Hepatocyte (in vitro differentiated cells): ENCODE results near the gene TTC33. TPM values are rescaled to one million over a fixed set of nuclear protein-coding genes. Genes with fewer than 3 reads are reported as not detected.

Experiments used
- DNase-seq: peaks from one replicate; pipeline ENCODE4 v3.0.0-alpha.2; 2016; ENCODE audit warnings: low spot score
- H2AFZ ChIP-seq: fragments of 200-600 bp; sonication (generic); 2 replicates; pipeline ENCODE4 v1.6.0; 2016; ENCODE audit warnings: antibody characterized with exemption, mild to moderate bottlenecking
- H3K27ac ChIP-seq: fragments of 200-600 bp; sonication (generic); 2 replicates; pipeline ENCODE4 v1.5.1; 2016; ENCODE audit warnings: mild to moderate bottlenecking
- H3K27me3 ChIP-seq: fragments of 200-600 bp; sonication (generic); 2 replicates; pipeline ENCODE4 v1.6.1; 2016
- H3K36me3 ChIP-seq: fragments of 200-600 bp; sonication (generic); replicated peaks from 2 replicates; pipeline ENCODE4 v1.5.1; 2016; ENCODE audit warnings: low read depth; ENCODE audit not compliant: insufficient read depth
- H3K4me1 ChIP-seq: fragments of 200-600 bp; sonication (generic); 2 replicates; pipeline ENCODE4 v1.5.1; 2016; ENCODE audit warnings: mild to moderate bottlenecking, moderate library complexity; ENCODE audit not compliant: insufficient read depth
- H3K4me2 ChIP-seq: fragments of 200-600 bp; sonication (generic); 2 replicates; pipeline ENCODE4 v1.6.0; 2016
- H3K4me3 ChIP-seq: fragments of 200-600 bp; sonication (generic); 2 replicates; pipeline ENCODE4 v1.5.1; 2016; ENCODE audit warnings: mild to moderate bottlenecking
- H3K79me2 ChIP-seq: fragments of 200-600 bp; sonication (generic); 2 replicates; pipeline ENCODE4 v1.6.0; 2017; ENCODE audit warnings: mild to moderate bottlenecking
- H3K9me2 ChIP-seq: fragments of 200-600 bp; sonication (generic); replicated peaks from 2 replicates; pipeline ENCODE4 v1.6.0; 2017; ENCODE audit warnings: mild to moderate bottlenecking; ENCODE audit not compliant: insufficient read depth
- H3K9me3 ChIP-seq: fragments of 200-600 bp; sonication (generic); 2 replicates; pipeline ENCODE4 v1.5.1; 2016; ENCODE audit warnings: low read depth, mild to moderate bottlenecking
- H4K20me1 ChIP-seq: fragments of 200-600 bp; sonication (generic); 2 replicates; pipeline ENCODE4 v1.6.0; 2016; ENCODE audit warnings: mild to moderate bottlenecking; ENCODE audit not compliant: insufficient read depth, poor library complexity, severe bottlenecking
- CTCF ChIP-seq: fragments of 200-600 bp; sonication (generic); IDR thresholded peaks from 2 replicates; pipeline ENCODE4 v1.5.1; 2016; ENCODE audit warnings: antibody characterized with exemption, mild to moderate bottlenecking; ENCODE audit not compliant: poor library complexity
- EZH2 ChIP-seq: fragments of 200-600 bp; sonication (generic); IDR thresholded peaks from 2 replicates; pipeline ENCODE4 v1.6.1; 2016; ENCODE audit warnings: antibody characterized with exemption, mild to moderate bottlenecking, borderline replicate concordance
- EZH2phosphoT487 ChIP-seq: fragments of 200-600 bp; sonication (generic); IDR thresholded peaks from one replicate; pipeline ENCODE4 v1.6.1; 2018; ENCODE audit warnings: antibody characterized with exemption, mild to moderate bottlenecking, low read depth, moderate library complexity; ENCODE audit not compliant: unreplicated experiment, severe bottlenecking
- WGBS: methylation state at CpG from one replicate; pipeline ENCODE4 v1.1.6; 2016; ENCODE audit warnings: low lambda C conversion rate; ENCODE audit errors: missing lambda C conversion rate; 5-methylcytosine and 5-hydroxymethylcytosine counted together
- polyA plus RNA-seq: library from polyadenylated mRNA; unstranded; fragments of >200 nt; fragmentation: Nextera tagmentation; extraction: Ambion mirVana; gene quantifications from 2 replicates; pipeline ENCODE4 v1.2.1, GENCODE V29; 2016
- total RNA-seq: library from RNA; depleted of rRNA; stranded (reverse); fragments of >200 nt; gene quantifications from 2 replicates; pipeline ENCODE4 v1.2.3, GENCODE V29; 2014

TTC33 gene
- total and polyA plus RNA-seq, 2 experiments from 2014 or later, result 5.6 to 19.3 TPM

GRCh38 chr5:40606077-40606765 lies 149.5 kb downstream of the TTC33 start:
- Histone ChIP-seq H3K4me2 (no peak overlapping the region), H3K27ac (no peak overlapping the region), H3K9me2 (no peaks in the 10 kb centered on the region), H3K79me2 (no peaks in the 10 kb centered on the region), H3K36me3 (no peaks in the 10 kb centered on the region), H3K4me1 (no peaks in the 10 kb centered on the region), H3K27me3 (no peaks in the 10 kb centered on the region), H3K9me3 (no peaks in the 10 kb centered on the region), H2AFZ (no peak overlapping the region), H4K20me1 (no peaks in the 10 kb centered on the region), H3K4me3 (no peak overlapping the region)
- DNase-seq, result no peak
- TF ChIP-seq CTCF, result no peak
- no peak for TF ChIP-seq EZH2
- no peak for TF ChIP-seq EZH2phosphoT487
- WGBS, result 89% methylated on average over 11 of the region's 11 CpGs

GRCh38 chr5:40605295-40605958 lies 150.3 kb downstream of the TTC33 start:
- Histone ChIP-seq H3K9me3 (no peaks in the 10 kb centered on the region), H2AFZ (no peak overlapping the region), H3K4me3 (no peak overlapping the region), H3K36me3 (no peaks in the 10 kb centered on the region), H3K79me2 (no peaks in the 10 kb centered on the region), H3K9me2 (no peaks in the 10 kb centered on the region), H3K4me1 (no peaks in the 10 kb centered on the region), H3K27me3 (no peaks in the 10 kb centered on the region), H4K20me1 (no peaks in the 10 kb centered on the region), H3K27ac (no peak overlapping the region), H3K4me2 (no peak overlapping the region)
- DNase-seq, result no peak
- 93% methylated on average over 4 of the region's 4 CpGs for WGBS
- TF ChIP-seq CTCF, result no peak
- TF ChIP-seq EZH2, result no peak
- no peak for TF ChIP-seq EZH2phosphoT487

GRCh38 chr5:40603378-40603777 lies 152.4 kb downstream of the TTC33 start:
- TF ChIP-seq EZH2phosphoT487 (no peak), EZH2 (no peak), CTCF (no peak)
- Histone ChIP-seq H3K4me3 (no peak overlapping the region), H2AFZ (no peak overlapping the region), H4K20me1 (no peaks in the 10 kb centered on the region), H3K9me3 (no peaks in the 10 kb centered on the region), H3K4me1 (no peaks in the 10 kb centered on the region), H3K27me3 (no peaks in the 10 kb centered on the region), H3K9me2 (no peaks in the 10 kb centered on the region), H3K36me3 (no peaks in the 10 kb centered on the region), H3K4me2 (no peak overlapping the region), H3K27ac (no peak overlapping the region), H3K79me2 (no peaks in the 10 kb centered on the region)
- 97% methylated on average over 1 of the region's 1 CpG for WGBS
- no peak for DNase-seq
